HS-5 (cell line): Measurements from ENCODE around the gene SMS.
A peak's percentile ranks its signal among the peaks of the same experiment; 100 is the strongest.
"Not testable (repeated sequence)": the region's sequence is repeated elsewhere in the genome, so short reads cannot be mapped to it uniquely, and the experiment has no call there.

Experiments used
- DNase-seq: peaks from one replicate; pipeline ENCODE4 v3.0.0-alpha.2; 2012; ENCODE audit warnings: low read depth

The SMS gene

DNA sequence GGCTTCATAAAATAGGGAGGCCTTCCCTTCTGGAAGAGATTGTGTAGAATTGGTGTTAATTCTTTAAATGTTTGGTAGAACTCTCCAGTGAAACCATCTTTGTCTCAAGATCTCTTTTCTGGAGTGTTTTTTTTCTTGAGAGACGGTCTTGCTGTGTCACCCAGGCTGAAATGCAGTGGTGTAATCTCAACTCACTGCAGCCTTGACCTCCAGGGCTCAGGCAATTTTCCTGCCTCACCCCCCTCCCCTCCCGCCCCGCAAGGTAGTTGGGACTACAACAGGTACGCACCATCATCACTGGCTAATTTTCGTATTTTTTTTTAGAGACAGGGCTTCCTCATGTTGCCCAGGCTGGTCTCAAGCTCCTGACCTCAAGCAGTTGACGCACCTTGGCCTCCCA, 12.1 kb downstream of the SMS start:
- DNase-seq, result no peak

DNA sequence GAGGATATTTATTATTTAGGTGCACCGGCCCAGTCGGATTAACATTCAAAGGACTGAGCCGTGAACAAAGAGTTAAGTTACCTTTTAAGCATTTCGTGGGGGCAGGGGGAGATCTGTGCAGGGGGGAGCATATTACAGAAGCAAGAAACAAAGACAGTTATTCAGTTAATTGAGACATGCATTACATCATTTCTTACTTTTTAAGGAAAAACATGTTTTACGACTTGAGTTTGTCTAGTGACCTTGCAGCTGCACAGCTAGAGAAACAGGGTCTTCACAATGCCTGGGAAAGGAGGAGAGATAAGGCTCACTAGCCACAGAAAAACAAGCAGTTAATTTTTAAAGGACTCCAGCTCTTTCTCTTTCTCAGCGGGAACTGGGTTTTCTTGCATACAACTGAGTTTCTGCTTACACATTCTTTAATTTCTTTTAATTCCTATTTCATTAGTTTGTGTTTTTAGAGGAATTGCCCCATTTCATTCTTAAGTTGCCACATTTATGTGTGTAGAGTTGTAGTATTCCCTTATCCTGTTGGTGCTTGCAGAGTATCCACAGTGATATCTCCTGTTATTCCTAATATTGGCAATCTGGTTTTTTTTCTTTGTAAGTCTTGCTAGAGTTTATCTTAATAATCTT, 12.8 kb downstream of the SMS start:
- DNase-seq, result not testable (repeated sequence)

GRCh38 chrX:21955403-21956189, 15.1 kb downstream of the SMS start:
- DNase-seq, result no peak

DNA sequence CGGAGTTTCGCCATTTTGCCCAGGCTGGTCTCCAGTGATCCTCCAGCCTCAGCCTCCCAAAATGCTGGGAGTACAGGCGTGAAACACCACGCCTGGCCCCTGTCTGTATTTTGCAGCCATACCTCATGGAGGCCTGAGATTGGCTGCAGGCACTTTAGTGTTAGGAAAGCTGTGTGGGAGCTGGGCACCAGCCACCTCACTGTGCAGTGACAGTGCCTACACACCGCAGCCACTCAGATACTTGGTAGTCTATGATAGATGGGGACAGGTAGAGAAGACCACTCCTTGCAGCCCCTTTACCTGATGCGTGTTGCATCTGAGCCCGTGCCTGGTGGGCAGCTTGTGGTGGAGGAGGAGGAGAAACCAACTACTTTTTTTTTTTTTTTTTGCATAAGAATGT, 16.3 kb downstream of the SMS start:
- DNase-seq, result no peak

GRCh38 chrX:21958187-21958586, 17.7 kb downstream of the SMS start:
- no peak for DNase-seq

- no peak for DNase-seq
Observed at GRCh38 chrX:21958916-21959315, 18.4 kb downstream of the SMS start.

- no peak for DNase-seq
Observed at GRCh38 chrX:21959362-21960051, 19.0 kb downstream of the SMS start.

DNA sequence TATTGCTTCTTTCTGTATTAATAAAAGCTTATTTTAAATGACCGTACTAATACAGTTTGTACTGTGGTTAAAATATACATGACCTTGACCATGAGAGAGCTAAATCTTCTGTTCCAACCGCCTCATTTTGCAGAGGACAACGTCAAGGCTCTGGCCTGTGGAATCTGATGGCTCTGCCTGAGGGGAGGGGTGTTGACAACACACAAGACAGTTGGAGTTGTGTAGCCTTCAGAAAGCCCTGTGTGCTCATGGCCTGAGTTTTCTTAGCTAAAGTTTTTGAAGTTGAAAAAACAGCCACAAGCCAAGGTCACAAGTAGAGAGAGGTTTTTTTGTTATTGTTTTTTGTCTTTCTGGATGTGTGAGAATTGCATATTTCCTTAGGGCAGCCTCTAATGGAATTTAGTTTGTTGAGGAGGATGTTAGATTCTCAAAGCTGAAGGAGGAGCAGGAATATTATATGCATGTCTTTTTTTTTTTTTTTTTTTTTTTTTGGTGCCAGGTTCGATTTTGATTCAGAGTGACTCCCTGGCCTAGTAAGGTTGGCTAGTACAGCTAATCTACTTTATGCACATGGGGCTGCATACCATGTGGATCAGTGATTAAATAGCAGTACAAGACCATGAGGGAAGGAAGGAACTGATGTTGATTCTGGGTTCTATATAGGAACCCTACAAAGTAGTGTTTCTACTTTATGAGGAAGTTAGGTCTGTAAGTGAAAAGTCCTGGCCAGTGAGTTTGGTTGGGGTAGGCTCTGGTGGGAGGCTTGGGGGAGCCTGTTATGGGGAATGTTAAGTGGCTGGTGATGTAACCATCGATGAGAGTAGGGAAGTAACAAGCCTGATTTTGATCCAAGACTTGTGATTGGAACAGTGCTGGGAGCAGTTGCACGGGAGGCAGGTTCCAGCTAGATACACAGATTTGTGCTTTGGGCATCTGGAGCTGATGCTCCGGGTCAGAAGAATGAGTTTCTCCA, 20.3 kb downstream of the SMS start:
- no peak for DNase-seq

GRCh38 chrX:21962361-21962760, 21.9 kb downstream of the SMS start:
- no peak for DNase-seq

- no peak for DNase-seq
Observed at GRCh38 chrX:21963269-21963668, 22.8 kb downstream of the SMS start.

- DNase-seq, result no peak
Observed at GRCh38 chrX:21963731-21964405, 23.4 kb downstream of the SMS start.

DNA sequence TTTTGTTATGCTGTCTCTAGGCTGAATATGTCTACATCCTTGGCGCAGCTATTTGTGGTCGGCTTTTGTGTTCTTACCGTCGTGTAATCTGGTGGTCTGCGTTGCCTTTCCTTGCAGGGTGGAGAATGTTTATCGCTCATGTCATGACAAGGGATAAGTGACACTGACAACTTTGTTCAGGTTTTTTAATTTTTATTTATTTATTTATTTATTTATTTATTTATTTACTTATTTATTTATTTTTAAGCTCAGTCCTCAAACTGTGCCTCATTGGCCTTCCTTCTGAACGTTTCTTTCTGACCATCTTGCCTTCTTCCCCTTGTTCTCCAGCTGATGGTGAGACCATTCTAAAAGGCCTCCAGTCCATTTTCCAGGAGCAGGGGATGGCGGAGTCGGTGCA, 26.4 kb downstream of the SMS start:
- DNase-seq, result no peak

DNA sequence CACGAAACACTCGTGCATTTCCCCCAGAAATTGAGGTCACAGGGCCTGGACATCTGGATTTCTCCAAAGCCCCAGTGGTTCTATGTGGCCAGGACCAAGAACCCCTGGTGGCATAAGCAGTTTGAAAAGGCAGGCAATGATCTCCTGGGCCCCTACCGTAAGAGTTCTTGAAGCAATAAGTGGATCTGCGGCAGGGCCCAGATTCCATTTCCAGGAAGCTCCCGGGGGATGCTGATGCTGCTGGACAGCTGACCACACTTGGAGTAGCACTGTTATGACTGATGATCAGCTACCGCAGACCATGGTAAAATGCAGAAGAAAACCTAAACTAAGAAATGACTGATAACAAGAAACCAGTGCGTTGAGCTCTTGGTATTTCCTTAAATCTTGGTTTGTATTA, 27.8 kb downstream of the SMS start:
- no peak for DNase-seq

DNA sequence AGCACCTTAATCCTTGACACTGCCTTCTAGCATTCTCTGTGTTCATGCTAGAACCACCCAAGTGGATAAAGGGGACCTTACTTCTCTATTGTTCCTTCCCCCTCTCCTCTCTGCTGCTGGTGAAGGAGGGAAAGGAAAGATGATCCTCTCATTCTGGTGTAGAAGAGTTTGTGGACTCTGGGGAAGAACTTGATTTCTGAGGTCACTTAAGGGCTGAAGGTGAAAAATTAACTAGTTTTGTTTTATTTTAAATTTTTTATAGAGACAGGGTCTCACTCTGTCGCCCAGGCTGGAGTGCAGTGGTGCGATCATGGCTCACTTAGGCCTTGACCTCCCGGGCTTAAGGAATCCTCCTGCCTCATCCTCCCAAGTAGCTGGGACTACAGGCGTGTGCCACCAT, 29.8 kb downstream of the SMS start:
- DNase-seq, result no peak

DNA sequence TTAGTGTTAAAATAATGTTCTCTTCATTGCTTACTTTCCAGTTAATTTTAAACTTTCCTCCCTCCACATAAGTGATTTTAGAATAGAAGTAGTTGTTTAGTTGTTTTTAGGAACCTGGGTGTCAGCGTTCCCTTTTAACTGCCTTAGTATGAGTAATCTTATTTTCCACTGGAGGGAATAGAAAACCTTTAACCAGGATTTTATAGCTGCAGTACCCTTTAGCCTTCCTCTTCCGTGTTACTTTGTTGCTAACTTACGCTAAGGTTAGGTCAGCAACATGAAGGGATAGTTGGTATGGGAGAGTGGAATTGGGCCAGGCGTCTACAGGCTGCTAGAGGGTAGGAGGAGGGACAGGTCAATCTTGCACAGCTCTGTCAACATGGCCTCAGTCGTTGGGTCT, 31.5 kb downstream of the SMS start:
- no peak for DNase-seq

GRCh38 chrX:21972721-21973120, 32.2 kb downstream of the SMS start:
- DNase-seq, result peak; percentile 43

DNA sequence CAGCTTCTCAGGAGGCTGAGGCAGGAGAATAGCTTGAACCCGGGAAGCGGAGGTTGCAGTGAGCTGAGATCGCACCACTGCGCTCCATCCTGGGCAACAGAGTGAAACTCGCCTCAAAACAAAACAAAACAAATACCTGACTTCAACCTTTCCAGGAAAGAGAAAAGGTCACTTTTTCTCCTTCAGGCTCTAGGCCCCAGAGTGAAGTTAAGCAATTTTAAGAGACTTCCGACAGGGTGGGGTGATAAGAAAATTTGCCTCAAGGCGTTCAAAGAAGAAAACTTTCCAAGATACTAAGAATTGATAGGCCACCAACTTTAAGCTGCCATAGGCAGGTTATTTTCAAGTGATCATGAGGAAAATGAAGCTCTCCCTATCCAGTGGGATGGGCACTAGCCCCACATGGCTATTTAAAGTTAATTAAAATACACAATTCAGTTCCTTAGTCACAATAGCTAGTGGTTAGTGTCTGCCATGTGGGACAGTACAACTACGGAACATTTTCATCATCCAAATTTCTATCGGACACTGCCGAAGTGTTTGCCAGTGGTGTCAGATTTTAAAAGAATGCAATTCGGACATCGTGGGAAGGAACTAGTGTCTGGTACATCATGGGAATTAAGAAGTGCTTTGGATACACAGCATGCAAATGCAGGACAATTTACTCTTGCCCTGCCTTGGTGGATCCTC, 33.0 kb downstream of the SMS start:
- no peak for DNase-seq

DNA sequence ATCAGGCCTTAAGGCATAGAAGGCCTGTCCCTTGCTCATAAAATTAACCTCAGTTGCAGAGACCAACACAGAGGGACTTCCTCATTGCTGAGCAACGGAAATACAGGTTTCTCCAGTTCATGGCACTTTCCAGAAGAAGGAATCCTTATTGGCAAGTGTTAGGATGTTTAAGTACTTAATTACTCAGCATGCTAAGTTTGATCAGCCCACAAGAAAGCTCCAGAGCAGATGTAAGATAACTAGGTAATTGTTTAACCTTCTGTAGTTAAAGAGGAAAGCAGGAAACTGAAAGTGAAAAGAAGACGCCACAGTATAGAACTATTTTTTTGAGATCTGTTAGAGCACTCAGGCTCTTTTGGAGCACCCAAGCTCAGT, 33.5 kb downstream of the SMS start:
- DNase-seq, result no peak

DNA sequence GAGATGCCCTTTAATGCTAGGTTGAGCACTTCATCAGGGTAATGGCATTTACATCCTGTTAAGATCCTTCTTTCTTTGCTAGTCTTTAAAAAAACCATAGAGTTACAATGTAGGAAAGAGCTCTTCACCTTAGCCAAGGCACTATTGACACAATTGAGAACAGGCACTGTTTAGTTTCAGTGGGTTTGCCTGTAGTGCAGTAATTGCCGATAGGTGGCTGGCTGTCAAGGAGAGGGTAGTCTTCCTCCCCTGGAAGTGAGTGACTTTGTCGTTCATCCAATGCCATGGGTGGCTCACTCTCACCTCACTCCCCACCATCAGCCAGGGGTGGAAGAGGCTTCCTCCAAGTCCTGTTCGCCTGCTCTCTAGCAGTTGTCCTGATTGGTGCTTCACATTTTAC, 34.7 kb downstream of the SMS start:
- DNase-seq, result no peak

DNA sequence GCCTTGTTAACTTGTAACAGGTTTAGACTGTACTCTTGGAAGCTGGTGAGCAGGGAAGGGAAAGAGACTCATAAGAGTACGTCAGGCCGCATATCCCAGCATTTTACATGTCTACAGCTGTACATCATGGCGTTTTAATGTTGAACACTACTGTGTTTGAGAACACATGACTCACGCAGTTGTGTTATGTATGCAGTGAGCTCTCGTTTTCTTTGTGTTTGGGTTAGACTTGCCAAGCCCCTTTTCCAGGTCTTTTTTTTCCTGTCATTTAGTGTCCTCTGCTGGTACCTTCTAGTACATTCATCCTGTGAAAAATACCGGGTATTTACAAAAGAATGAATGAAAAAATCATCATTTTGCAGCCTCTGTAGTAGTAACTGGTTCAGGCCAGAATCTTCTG, 35.3 kb downstream of the SMS start:
- no peak for DNase-seq

GRCh38 chrX:21978346-21978745, 37.8 kb downstream of the SMS start:
- DNase-seq, result no peak
